Activated CD4-positive, alpha-beta T cell treated with anti-CD3 and anti-CD28 coated beads for 36 hours (primary cell): ENCODE results near the gene KLHL25. TPM values are rescaled to one million over a fixed set of nuclear protein-coding genes. Genes with fewer than 3 reads are reported as not detected.

ENCODE experiments used
- ATAC-seq: fragments of 200-7000 bp; cut with Tn5 transposase; one replicate; pipeline ENCODE4 v1.10.0; 2021; ENCODE audit warnings: mild to moderate bottlenecking, moderate library complexity
- CTCF ChIA-PET: fragments of 350-600 bp; sonication (Branson Sonifier 250); formaldehyde crosslinking; loops from one replicate; lab custom pipeline; 2021; ENCODE audit warnings: antibody characterized with exemption; lab: Charles Lee
- POLR2A ChIA-PET: fragments of 350-600 bp; sonication (Branson Sonifier 250); formaldehyde crosslinking; loops from one replicate; lab custom pipeline; 2021; ENCODE audit warnings: antibody characterized with exemption, inconsistent platforms; lab: Charles Lee
- DNase-seq: peaks from one replicate; pipeline ENCODE4 v3.0.0-alpha.2; 2020
- H3K27ac Mint-ChIP-seq: one replicate; pipeline ENCODE4 v1.8.0; 2021; ENCODE audit warnings: mixed read lengths
- H3K27me3 Mint-ChIP-seq: one replicate; pipeline ENCODE4 v1.8.0; 2021; ENCODE audit warnings: mixed read lengths
- H3K36me3 Mint-ChIP-seq: one replicate; pipeline ENCODE4 v1.8.0; 2021; ENCODE audit warnings: low read depth, mixed read lengths
- H3K4me1 Mint-ChIP-seq: one replicate; pipeline ENCODE4 v1.8.0; 2021; ENCODE audit warnings: mixed read lengths
- H3K4me3 Mint-ChIP-seq: one replicate; pipeline ENCODE4 v1.8.0; 2021; ENCODE audit warnings: mild to moderate bottlenecking, moderate library complexity, mixed read lengths
- H3K9me3 Mint-ChIP-seq: one replicate; pipeline ENCODE4 v1.8.0; 2021; ENCODE audit warnings: low read depth, mixed read lengths
- intact Hi-C, 2 experiments: fragments of 100-400 bp; cut with DNase I in 1 of 2; cut with micrococcal nuclease in 1 of 2; formaldehyde crosslinking; loops; one replicate each; pipeline versions ENCODE4 v1.14.2 to v1.15.1; 2022 to 2024; cut with DNase I, micrococcal nuclease
- total RNA-seq, 2 experiments: library from RNA; stranded (reverse); gene quantifications; one replicate each; pipeline ENCODE4 v1.2.3, GENCODE V29; 2021

Gene KLHL25
- total RNA-seq, 2 experiments from 2014 or later = 4.9 to 5.2 TPM

GRCh38 chr15:85751291-85752123 is 43.2 kb downstream of the KLHL25 start:
- Mint-ChIP-seq H3K36me3 (peaks cover 7% of the 10 kb centered on the region), H3K27ac (no peak overlapping the region), H3K27me3 (no peaks in the 10 kb centered on the region), H3K9me3 (no peaks in the 10 kb centered on the region), H3K4me1 (peaks cover 30% of the 10 kb centered on the region), H3K4me3 (no peak overlapping the region)
- intact Hi-C loops = no loop called here
- POLR2A ChIA-PET = no interaction called here
- CTCF ChIA-PET = interaction anchor here (1.5 kb wide), 1 partner anchor 88 kb away, joined by 3 read pairs; no protein-coding TSS in a partner anchor
- ATAC-seq (no peak), DNase-seq (peak; percentile 10)

DNA sequence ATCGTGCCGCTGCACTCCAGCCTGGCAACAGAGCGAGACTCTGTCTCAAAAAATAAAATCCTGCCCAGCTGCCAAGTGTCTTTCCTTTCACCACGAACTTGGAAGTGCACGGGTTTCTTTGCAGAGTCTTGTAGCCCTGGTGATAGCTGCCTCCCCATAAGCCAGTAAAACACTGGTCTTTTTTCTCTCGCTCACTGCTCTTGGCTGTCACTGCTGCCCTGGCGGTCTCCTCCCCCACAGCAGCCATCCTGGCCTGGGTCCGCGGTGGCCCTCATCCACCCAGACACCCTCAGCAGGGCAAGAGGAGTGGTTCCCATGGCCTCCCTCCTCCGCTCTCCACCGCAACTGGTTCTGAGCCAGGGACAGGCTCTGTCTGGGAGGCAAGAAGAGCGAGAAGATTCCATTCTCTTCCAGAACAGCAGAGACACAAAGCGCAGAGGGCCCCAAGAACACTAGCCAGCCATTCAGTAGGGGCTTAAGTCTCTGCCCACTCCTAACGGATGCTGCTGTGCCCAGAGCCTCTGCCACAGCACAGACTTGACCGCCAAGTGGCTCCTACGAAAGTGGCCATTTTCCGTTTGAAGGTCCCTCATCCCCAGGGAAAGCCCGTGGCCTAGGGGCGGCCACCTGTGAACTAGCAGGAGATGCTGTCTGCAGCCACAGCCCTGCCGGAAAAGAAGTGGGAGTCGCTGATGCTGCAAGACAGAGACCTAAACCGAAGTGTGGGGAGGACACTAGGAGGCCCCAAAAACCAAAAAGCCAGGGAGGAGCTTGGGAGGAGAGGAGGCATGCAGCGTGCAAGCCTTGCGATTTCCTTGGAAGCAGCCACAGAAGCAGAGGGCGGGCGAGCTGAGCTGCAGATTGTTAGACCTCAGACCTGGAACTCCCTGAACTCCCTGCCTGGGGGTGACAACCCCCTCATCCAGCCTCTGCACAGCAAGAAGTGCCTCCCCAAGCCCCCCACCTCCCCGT is 44.1 kb downstream of the KLHL25 start:
- peaks cover 30% of the 10 kb centered on the region for H3K4me1 Mint-ChIP-seq
- intact Hi-C loops = no loop called here
- CTCF ChIA-PET = interaction anchor here (0.7 kb wide), 1 partner anchor 220 kb away, joined by 3 read pairs; no protein-coding TSS in a partner anchor
- peaks cover 12% of the 10 kb centered on the region for H3K36me3 Mint-ChIP-seq
- ATAC-seq = peak; percentile 18
- H3K27ac Mint-ChIP-seq = no peak overlapping the region
- POLR2A ChIA-PET = no interaction called here
- H3K27me3 Mint-ChIP-seq = no peaks in the 10 kb centered on the region
- H3K9me3 Mint-ChIP-seq = no peaks in the 10 kb centered on the region
- DNase-seq = peak; percentile 8
- H3K4me3 Mint-ChIP-seq = no peak overlapping the region

GRCh38 chr15:85749261-85750151 is 45.2 kb downstream of the KLHL25 start:
- DNase-seq (peak; percentile 3), ATAC-seq (no peak)
- Mint-ChIP-seq H3K27me3 (no peaks in the 10 kb centered on the region), H3K36me3 (peaks cover 18% of the 10 kb centered on the region), H3K4me1 (peaks cover 26% of the 10 kb centered on the region), H3K9me3 (no peaks in the 10 kb centered on the region), H3K4me3 (no peak overlapping the region), H3K27ac (peak overlapping the region; percentile 44)
- intact Hi-C loops = no loop called here
- ChIA-PET CTCF (interaction anchor here (0.6 to 1.0 kb wide), 3 partner anchors 32 to 705 kb away, joined by 3 read pairs; no protein-coding TSS in a partner anchor), POLR2A (interaction anchor here (1.1 kb wide), 1 partner anchor 36 kb away, joined by 6 read pairs; no protein-coding TSS in a partner anchor)

GRCh38 chr15:85748729-85749128 is 46.0 kb downstream of the KLHL25 start:
- POLR2A ChIA-PET = interaction anchor here (1.1 kb wide), 1 partner anchor 36 kb away, joined by 6 read pairs; no protein-coding TSS in a partner anchor
- ATAC-seq (no peak), DNase-seq (peak; percentile 12)
- peaks cover 23% of the 10 kb centered on the region for H3K36me3 Mint-ChIP-seq
- H3K4me3 Mint-ChIP-seq = no peak overlapping the region
- no peaks in the 10 kb centered on the region for H3K27me3 Mint-ChIP-seq
- H3K4me1 Mint-ChIP-seq = peaks cover 24% of the 10 kb centered on the region
- CTCF ChIA-PET = interaction anchor here (0.5 to 1.0 kb wide), 2 partner anchors 10 to 31 kb away, joined by 3 read pairs; no protein-coding TSS in a partner anchor
- no peak overlapping the region for H3K27ac Mint-ChIP-seq
- intact Hi-C loops = no loop called here
- no peaks in the 10 kb centered on the region for H3K9me3 Mint-ChIP-seq

DNA sequence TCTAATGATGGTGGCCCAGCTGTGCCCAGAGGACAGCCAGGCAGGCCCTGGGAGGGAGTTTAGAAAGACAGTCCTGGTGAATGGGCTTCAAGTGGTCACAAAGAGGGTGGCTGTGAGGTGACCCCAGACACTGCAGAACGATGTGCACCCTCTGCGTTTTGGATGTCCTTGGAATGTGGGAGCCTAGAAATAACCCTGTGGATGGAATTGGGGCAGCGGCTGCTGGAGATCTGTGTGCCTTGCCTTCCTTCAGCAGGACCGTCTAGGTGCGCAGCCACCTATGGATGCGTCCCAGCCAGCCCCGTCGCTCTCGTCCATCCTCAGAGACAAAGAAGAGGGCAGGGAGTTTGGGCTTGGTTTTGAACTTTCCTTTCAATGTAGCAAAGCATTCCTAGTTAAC is 46.5 kb downstream of the KLHL25 start:
- Mint-ChIP-seq H3K27me3 (no peaks in the 10 kb centered on the region), H3K27ac (no peak overlapping the region), H3K36me3 (peaks cover 29% of the 10 kb centered on the region), H3K4me1 (peaks cover 21% of the 10 kb centered on the region), H3K4me3 (no peak overlapping the region), H3K9me3 (no peaks in the 10 kb centered on the region)
- CTCF ChIA-PET = interaction anchor here (0.5 to 1.0 kb wide), 2 partner anchors 10 to 31 kb away, joined by 3 read pairs; no protein-coding TSS in a partner anchor
- ATAC-seq (no peak), DNase-seq (peak; percentile 1)
- intact Hi-C loops = no loop called here
- POLR2A ChIA-PET = no interaction called here

GRCh38 chr15:85746641-85747040 is 48.1 kb downstream of the KLHL25 start:
- peak overlapping the region; percentile 37 for H3K27ac Mint-ChIP-seq
- intact Hi-C loops = no loop called here
- ChIA-PET POLR2A (no interaction called here), CTCF (no interaction called here)
- H3K9me3 Mint-ChIP-seq = no peaks in the 10 kb centered on the region
- peaks cover 12% of the 10 kb centered on the region for H3K4me1 Mint-ChIP-seq
- no peak for DNase-seq
- H3K4me3 Mint-ChIP-seq = no peak overlapping the region
- ATAC-seq = no peak
- H3K27me3 Mint-ChIP-seq = no peaks in the 10 kb centered on the region
- peaks cover 33% of the 10 kb centered on the region for H3K36me3 Mint-ChIP-seq

- Mint-ChIP-seq H3K4me1 (peaks cover 2% of the 10 kb centered on the region), H3K27me3 (no peaks in the 10 kb centered on the region), H3K27ac (no peak overlapping the region), H3K36me3 (peaks cover 39% of the 10 kb centered on the region), H3K4me3 (no peak overlapping the region), H3K9me3 (no peaks in the 10 kb centered on the region)
- CTCF ChIA-PET = no interaction called here
- POLR2A ChIA-PET = no interaction called here
- no peak for DNase-seq
- intact Hi-C loops = no loop called here
- no peak for ATAC-seq
These were observed 49.1 kb downstream of the KLHL25 start for GRCh38 chr15:85745525-85746150.

- ChIA-PET CTCF (no interaction called here), POLR2A (no interaction called here)
- Mint-ChIP-seq H3K4me3 (no peak overlapping the region), H3K27me3 (no peaks in the 10 kb centered on the region), H3K36me3 (peaks cover 44% of the 10 kb centered on the region), H3K27ac (peak overlapping the region; percentile 25), H3K4me1 (no peaks in the 10 kb centered on the region), H3K9me3 (no peaks in the 10 kb centered on the region)
- ATAC-seq (no peak), DNase-seq (no peak)
- intact Hi-C loops = no loop called here
These were observed 49.7 kb downstream of the KLHL25 start for GRCh38 chr15:85745023-85745422.

DNA sequence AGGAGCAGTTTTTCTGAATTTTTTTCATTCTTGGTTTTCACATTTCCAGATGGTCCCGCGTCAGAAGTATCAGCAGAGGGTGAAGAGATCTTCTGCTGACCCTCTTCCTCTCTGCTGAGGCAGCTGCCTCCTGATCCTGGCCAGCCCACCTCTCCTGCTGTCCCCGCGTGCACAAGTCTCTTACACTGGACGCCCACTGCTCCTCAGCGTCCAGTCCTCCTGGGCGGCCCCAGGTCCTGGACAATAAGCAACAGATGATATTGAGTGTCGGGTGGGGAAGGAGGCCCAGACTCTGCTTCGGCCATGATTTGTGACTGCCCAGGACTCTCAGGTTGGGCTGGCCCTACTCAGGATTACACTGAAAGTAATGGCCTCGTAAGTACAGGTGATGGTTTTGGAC is 50.1 kb downstream of the KLHL25 start:
- Mint-ChIP-seq H3K36me3 (peaks cover 49% of the 10 kb centered on the region), H3K27ac (peak overlapping the region; percentile 72)
- CTCF ChIA-PET = no interaction called here

GRCh38 chr15:85743392-85744055 is 51.2 kb downstream of the KLHL25 start:
- ChIA-PET POLR2A (no interaction called here), CTCF (interaction anchor here (1.0 kb wide), 1 partner anchor 111 kb away, joined by 3 read pairs; no protein-coding TSS in a partner anchor)
- Mint-ChIP-seq H3K9me3 (no peaks in the 10 kb centered on the region), H3K4me1 (no peaks in the 10 kb centered on the region), H3K27me3 (no peaks in the 10 kb centered on the region), H3K36me3 (peaks cover 54% of the 10 kb centered on the region), H3K27ac (peak overlapping the region; percentile 2), H3K4me3 (no peak overlapping the region)
- ATAC-seq (peak; percentile 49), DNase-seq (no peak)
- intact Hi-C loops = no loop called here

More for the DNA sequence above, 50.1 kb downstream of the KLHL25 start:
- no peaks in the 10 kb centered on the region for H3K27me3 Mint-ChIP-seq
- H3K9me3 Mint-ChIP-seq = no peaks in the 10 kb centered on the region
- POLR2A ChIA-PET = no interaction called here
- intact Hi-C loops = no loop called here
- ATAC-seq (no peak), DNase-seq (no peak)
- H3K4me1 Mint-ChIP-seq = no peaks in the 10 kb centered on the region
- H3K4me3 Mint-ChIP-seq = no peak overlapping the region
